Measurements from ENCODE around the gene TNRC6B. TPM values are rescaled to one million over a fixed set of nuclear protein-coding genes. Genes with fewer than 3 reads are reported as not detected.

The TNRC6B gene, protein sequence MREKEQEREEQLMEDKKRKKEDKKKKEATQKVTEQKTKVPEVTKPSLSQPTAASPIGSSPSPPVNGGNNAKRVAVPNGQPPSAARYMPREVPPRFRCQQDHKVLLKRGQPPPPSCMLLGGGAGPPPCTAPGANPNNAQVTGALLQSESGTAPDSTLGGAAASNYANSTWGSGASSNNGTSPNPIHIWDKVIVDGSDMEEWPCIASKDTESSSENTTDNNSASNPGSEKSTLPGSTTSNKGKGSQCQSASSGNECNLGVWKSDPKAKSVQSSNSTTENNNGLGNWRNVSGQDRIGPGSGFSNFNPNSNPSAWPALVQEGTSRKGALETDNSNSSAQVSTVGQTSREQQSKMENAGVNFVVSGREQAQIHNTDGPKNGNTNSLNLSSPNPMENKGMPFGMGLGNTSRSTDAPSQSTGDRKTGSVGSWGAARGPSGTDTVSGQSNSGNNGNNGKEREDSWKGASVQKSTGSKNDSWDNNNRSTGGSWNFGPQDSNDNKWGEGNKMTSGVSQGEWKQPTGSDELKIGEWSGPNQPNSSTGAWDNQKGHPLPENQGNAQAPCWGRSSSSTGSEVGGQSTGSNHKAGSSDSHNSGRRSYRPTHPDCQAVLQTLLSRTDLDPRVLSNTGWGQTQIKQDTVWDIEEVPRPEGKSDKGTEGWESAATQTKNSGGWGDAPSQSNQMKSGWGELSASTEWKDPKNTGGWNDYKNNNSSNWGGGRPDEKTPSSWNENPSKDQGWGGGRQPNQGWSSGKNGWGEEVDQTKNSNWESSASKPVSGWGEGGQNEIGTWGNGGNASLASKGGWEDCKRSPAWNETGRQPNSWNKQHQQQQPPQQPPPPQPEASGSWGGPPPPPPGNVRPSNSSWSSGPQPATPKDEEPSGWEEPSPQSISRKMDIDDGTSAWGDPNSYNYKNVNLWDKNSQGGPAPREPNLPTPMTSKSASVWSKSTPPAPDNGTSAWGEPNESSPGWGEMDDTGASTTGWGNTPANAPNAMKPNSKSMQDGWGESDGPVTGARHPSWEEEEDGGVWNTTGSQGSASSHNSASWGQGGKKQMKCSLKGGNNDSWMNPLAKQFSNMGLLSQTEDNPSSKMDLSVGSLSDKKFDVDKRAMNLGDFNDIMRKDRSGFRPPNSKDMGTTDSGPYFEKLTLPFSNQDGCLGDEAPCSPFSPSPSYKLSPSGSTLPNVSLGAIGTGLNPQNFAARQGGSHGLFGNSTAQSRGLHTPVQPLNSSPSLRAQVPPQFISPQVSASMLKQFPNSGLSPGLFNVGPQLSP (N-terminal part only)
- total RNA-seq = 10 to 100 TPM; 41.8 to 50.9 (median 47.8) TPM

DNA sequence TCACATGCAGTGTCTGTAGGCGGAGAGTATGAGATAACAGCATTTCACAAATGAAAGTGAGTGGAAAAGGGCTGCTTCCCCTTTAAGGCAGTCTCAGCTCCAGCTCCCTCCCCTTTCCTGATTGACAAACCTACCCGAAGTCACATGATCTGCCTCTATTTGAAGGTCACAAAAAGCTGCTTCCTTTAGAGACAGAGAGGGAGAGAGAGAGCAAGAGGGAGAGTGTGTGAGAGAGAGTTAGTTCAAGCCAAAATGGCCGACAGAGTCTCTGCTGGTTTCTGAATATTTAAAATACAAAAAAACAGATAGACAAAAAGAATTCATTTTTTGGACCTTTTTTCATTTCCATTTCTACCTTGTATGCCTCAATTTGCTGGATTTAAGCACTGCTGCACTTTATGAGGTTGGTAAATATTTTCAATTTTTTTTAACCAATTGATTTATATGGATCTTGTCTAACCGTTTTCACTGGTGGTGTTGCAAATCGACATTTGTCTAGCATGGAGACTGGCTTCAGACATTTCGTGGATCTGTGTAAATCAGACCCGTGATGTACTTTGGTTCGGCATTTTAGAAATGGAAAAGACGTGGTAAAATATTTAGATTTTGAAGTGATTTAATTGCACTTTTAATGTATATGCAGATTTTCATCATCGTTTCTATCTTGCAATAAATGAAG, at the start of gene TNRC6B:
Gene TNRC6B, plus strand, starts transcription at position 188 of the 679 bp plus-strand sequence. Its CDS starts 211 bp downstream, at position 399.
- WGBS, 2 donors = 1% methylated on average over 10 of the region's 10 CpGs
- Histone ChIP-seq H3K27ac (peak within 1 kb of the TSS; percentile 77 to 91 (median 84)), H3K27me3 (no peaks in the 10 kb centered on the region), H3K9me3 (no peaks in the 10 kb centered on the region), H3K4me3 (peak within 1 kb of the TSS; percentile 48 to 68 (median 64)), H3K4me1 (peaks cover 3 to 70% (median 39%) of the 10 kb centered on the region in 4 donors), H3K36me3 (no peaks in the 10 kb centered on the region)
- TF ChIP-seq, protein P1, sequence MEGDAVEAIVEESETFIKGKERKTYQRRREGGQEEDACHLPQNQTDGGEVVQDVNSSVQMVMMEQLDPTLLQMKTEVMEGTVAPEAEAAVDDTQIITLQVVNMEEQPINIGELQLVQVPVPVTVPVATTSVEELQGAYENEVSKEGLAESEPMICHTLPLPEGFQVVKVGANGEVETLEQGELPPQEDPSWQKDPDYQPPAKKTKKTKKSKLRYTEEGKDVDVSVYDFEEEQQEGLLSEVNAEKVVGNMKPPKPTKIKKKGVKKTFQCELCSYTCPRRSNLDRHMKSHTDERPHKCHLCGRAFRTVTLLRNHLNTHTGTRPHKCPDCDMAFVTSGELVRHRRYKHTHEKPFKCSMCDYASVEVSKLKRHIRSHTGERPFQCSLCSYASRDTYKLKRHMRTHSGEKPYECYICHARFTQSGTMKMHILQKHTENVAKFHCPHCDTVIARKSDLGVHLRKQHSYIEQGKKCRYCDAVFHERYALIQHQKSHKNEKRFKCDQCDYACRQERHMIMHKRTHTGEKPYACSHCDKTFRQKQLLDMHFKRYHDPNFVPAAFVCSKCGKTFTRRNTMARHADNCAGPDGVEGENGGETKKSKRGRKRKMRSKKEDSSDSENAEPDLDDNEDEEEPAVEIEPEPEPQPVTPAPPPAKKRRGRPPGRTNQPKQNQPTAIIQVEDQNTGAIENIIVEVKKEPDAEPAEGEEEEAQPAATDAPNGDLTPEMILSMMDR (IDR thresholded peaks at IDR 0.05) = peak in 1 of 5 experiments; percentile 41
- peak; percentile 27 to 100 for TF ChIP-seq EP300 (IDR thresholded peaks at IDR 0.05)
- TF ChIP-seq POLR2A (IDR thresholded peaks at IDR 0.05) = peak; percentile 92
- DNase-seq (ENCODE audit: low spot score in 2 of 2) = peak; percentile 43 to 92

DNA sequence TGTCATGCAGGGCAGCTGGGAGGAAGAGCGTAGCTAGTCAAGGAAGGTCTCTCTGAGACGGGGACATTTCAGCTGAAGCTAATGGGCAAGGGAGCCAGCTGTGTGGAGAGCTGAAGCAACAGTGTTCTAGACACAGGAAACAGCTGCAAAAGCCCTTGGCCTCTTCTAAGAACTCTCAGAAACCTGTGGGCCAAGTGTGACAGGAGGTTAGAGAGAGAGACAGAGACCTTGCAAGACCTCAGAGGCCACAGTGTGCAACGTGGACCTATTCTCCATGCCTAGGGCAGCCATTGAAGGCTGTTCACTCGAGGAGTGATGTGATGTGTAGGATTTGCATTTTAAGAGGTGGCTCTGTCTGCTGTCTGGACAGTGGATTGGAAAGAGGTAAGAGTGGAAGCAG, 48.7 kb upstream of the TNRC6B start:
- no peak overlapping the region for H3K27ac ChIP-seq
- DNase-seq (ENCODE audit: low spot score in 2 of 2) = no peak
- TF ChIP-seq, protein P1 (IDR thresholded peaks at IDR 0.05) = no peak
- no peak for TF ChIP-seq EP300 (IDR thresholded peaks at IDR 0.05)
- no peak for TF ChIP-seq POLR2A (IDR thresholded peaks at IDR 0.05)
- H3K36me3 ChIP-seq = peaks cover 0 to 40% (median 0%) of the 10 kb centered on the region in 3 donors
- H3K27me3 ChIP-seq = no peaks in the 10 kb centered on the region
- no peak overlapping the region for H3K4me3 ChIP-seq
- H3K9me3 ChIP-seq = no peaks in the 10 kb centered on the region
- no peaks in the 10 kb centered on the region for H3K4me1 ChIP-seq
- 66 to 73% methylated on average over 4 of the region's 4 CpGs for WGBS, 2 donors

DNA sequence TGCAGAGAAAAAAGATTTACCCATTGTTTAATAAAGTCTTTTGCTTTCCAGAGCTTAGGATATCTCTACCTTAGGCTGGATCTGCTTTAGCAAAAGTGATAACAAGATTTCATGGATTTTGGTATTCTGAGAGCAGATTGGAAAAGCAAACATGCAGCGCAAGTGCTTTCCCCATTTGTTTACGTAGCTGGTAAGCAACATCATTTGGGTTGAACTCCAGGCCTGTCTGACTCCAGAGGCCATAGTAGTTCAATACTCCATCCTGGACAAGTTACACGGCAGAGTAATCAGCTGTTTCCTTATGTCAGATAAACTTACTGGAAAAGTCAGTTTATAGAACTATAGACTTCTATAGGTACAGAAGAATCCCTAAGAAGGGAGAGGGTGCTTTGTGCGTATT, 40.6 kb upstream of the TNRC6B start:
- Histone ChIP-seq H3K4me3 (no peak overlapping the region), H3K27me3 (no peaks in the 10 kb centered on the region), H3K36me3 (peaks cover 0 to 62% (median 0%) of the 10 kb centered on the region in 3 donors), H3K9me3 (no peaks in the 10 kb centered on the region), H3K4me1 (no peaks in the 10 kb centered on the region), H3K27ac (no peak overlapping the region)
- WGBS, 2 donors = 75 to 77% methylated on average over 4 of the region's 4 CpGs
- no peak for DNase-seq (ENCODE audit: low spot score in 2 of 2)
- TF ChIP-seq POLR2A (IDR thresholded peaks at IDR 0.05) = no peak
- TF ChIP-seq, protein P1 (IDR thresholded peaks at IDR 0.05) = no peak
- no peak for TF ChIP-seq EP300 (IDR thresholded peaks at IDR 0.05)

DNA sequence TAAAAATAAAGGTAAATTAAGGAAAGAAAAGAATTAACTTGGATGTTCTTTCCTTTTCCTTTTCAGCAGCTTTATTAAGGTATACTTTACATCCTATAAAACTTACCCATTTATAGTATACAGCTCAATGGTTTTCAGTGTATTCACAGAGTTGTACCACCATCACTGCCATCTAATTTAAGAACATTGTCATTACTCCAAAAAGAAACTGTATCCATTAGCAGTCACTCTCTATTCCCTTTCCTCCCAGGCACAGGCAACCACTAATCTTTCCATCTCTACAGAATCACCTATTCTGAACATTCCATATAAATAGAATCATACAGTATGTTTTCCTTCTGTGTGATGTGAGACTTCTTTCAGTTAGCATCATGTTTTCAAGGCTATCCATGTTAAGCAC, 38.9 kb upstream of the TNRC6B start:
- no peak overlapping the region for H3K27ac ChIP-seq
- TF ChIP-seq, protein P1 (IDR thresholded peaks at IDR 0.05) = no peak
- TF ChIP-seq EP300 (IDR thresholded peaks at IDR 0.05) (no peak), POLR2A (IDR thresholded peaks at IDR 0.05) (no peak)
- no peak for DNase-seq (ENCODE audit: low spot score in 2 of 2)
- H3K9me3 ChIP-seq = no peaks in the 10 kb centered on the region
- no peak overlapping the region for H3K4me3 ChIP-seq
- no peaks in the 10 kb centered on the region for H3K27me3 ChIP-seq
- H3K36me3 ChIP-seq = peaks cover 0 to 70% (median 0%) of the 10 kb centered on the region in 3 donors
- H3K4me1 ChIP-seq = no peaks in the 10 kb centered on the region

All from tibial nerve (tissue), 4 donors.